Occipital lobe (tissue), 3 donors: ENCODE data around the gene TAGLN2. TPM values are rescaled to one million over a fixed set of nuclear protein-coding genes. Genes with fewer than 3 reads are reported as not detected.

ENCODE experiments used
- DNase-seq: peaks from one replicate; lab custom pipeline; 2025; lab: John Stamatoyannopoulos, UW
- small RNA-seq: library from RNA; depleted of rRNA; stranded (forward); fragments of <200 nt; gene quantifications from one replicate; pipeline ENCODE3, GENCODE V24; 2014
- total RNA-seq: library from RNA; depleted of rRNA; stranded (reverse); fragments of >200 nt; gene quantifications from one replicate; pipeline ENCODE4 v1.2.3, GENCODE V29; 2014

Gene TAGLN2
- total RNA-seq, 1 donor from 2014 or later, result 28.1 TPM

- no peak for DNase-seq
These were observed 47.4 kb downstream of the TAGLN2 start for GRCh38 chr1:159877695-159878444.

- DNase-seq, result no peak
These were observed 51.7 kb downstream of the TAGLN2 start for GRCh38 chr1:159873530-159874143.

GRCh38 chr1:159872891-159873290, 52.4 kb downstream of the TAGLN2 start:
- no peak for DNase-seq

GRCh38 chr1:159870704-159871103, 54.6 kb downstream of the TAGLN2 start:
- no peak for DNase-seq

GRCh38 chr1:159869607-159870006, 55.7 kb downstream of the TAGLN2 start:
- DNase-seq, result no peak

GRCh38 chr1:159869173-159869572, 56.1 kb downstream of the TAGLN2 start:
- no peak for DNase-seq

- no peak for DNase-seq
These were observed 56.5 kb downstream of the TAGLN2 start for GRCh38 chr1:159868766-159869165.

Small RNA genes lying within 50 kb of the gene (small RNA-seq; reads per million reads assigned to genes)
- not detected for gene MIR4259

Other genes with a start within 250 kb of the TAGLN2 start
- 0.31 TPM for gene CRP, start 210.9 kb downstream of the TAGLN2 start, total RNA-seq
- 21.4 TPM for gene DUSP23, start 144.5 kb downstream of the TAGLN2 start, total RNA-seq
- not detected for gene FCRL6, start 123.1 kb downstream of the TAGLN2 start, total RNA-seq
- gene SLAMF8, start 98.6 kb downstream of the TAGLN2 start, total RNA-seq, result not detected
- not detected for gene VSIG8, start 62.9 kb downstream of the TAGLN2 start, total RNA-seq
- 0.47 TPM for gene CFAP45, start 25.3 kb downstream of the TAGLN2 start, total RNA-seq
- 5.9 TPM for gene IGSF9, start 20.1 kb upstream of the TAGLN2 start, total RNA-seq
- gene SLAMF9, start 28.7 kb upstream of the TAGLN2 start, total RNA-seq, result not detected
- gene PIGM, start 106.5 kb upstream of the TAGLN2 start, total RNA-seq, result 9.5 TPM
- 1.6 TPM for gene KCNJ10, start 144.7 kb upstream of the TAGLN2 start, total RNA-seq
- gene KCNJ9, start 156.0 kb upstream of the TAGLN2 start, total RNA-seq, result 14.7 TPM
- 49.8 TPM for gene IGSF8, start 173.1 kb upstream of the TAGLN2 start, total RNA-seq
- 47.1 TPM for gene ATP1A2, start 190.3 kb upstream of the TAGLN2 start, total RNA-seq
- 0.31 TPM for gene ATP1A4, start 226.1 kb upstream of the TAGLN2 start, total RNA-seq